ENCODE results near the gene RASAL3. TPM values are rescaled to one million over a fixed set of nuclear protein-coding genes. Genes with fewer than 3 reads are reported as not detected.

The RASAL3 gene
- total RNA-seq, 6 donors from 2014 or later = 7.1 to 48.2 (median 16.7) TPM

- 52 to 70% methylated on average over 15 to 83 of the region's 86 CpGs for WGBS, 2 donors
- H3K27me3 ChIP-seq = peaks cover 0 to 5% (median 0%) of the 10 kb centered on the region in 4 donors
- H3K4me3 ChIP-seq = peak overlapping the region in 3 of 4 donors; percentile 13 to 31 (median 20)
- peak in 1 of 2 donors; percentile 82 for DNase-seq
- no peak for TF ChIP-seq EP300 (IDR thresholded peaks at IDR 0.05)
- H3K27ac ChIP-seq = no peak overlapping the region
- ATAC-seq (ENCODE audit: low FRiP score in 2 of 2) = no peak
- peaks cover 2 to 34% (median 14%) of the 10 kb centered on the region in 4 donors for H3K4me1 ChIP-seq
- peaks cover 0 to 25% (median 9%) of the 10 kb centered on the region in 4 donors for H3K36me3 ChIP-seq
- H3K9me3 ChIP-seq = no peaks in the 10 kb centered on the region
Observed at GRCh38 chr19:15456871-15457700, 7.3 kb downstream of the RASAL3 start.

GRCh38 chr19:15456441-15456840 lies 7.9 kb downstream of the RASAL3 start:
- H3K27me3 ChIP-seq = peaks cover 0 to 5% (median 0%) of the 10 kb centered on the region in 4 donors
- peaks cover 2 to 38% (median 14%) of the 10 kb centered on the region in 4 donors for H3K4me1 ChIP-seq
- H3K4me3 ChIP-seq = no peak overlapping the region
- ATAC-seq (ENCODE audit: low FRiP score in 2 of 2) (no peak), DNase-seq (peak in 1 of 2 donors; percentile 50)
- peaks cover 0 to 25% (median 9%) of the 10 kb centered on the region in 4 donors for H3K36me3 ChIP-seq
- TF ChIP-seq EP300 (IDR thresholded peaks at IDR 0.05) (no peak), POLR2A (IDR thresholded peaks at IDR 0.05) (no peak), CTCF (IDR thresholded peaks at IDR 0.05) (no peak), POLR2AphosphoS5 (IDR thresholded peaks at IDR 0.05) (no peak)
- 60 to 63% methylated on average over 7 to 14 of the region's 14 CpGs for WGBS, 2 donors
- H3K9me3 ChIP-seq = no peaks in the 10 kb centered on the region
- H3K27ac ChIP-seq = no peak overlapping the region

GRCh38 chr19:15455996-15456395 lies 8.3 kb downstream of the RASAL3 start:
- H3K36me3 ChIP-seq = peaks cover 0 to 21% (median 9%) of the 10 kb centered on the region in 4 donors
- H3K27me3 ChIP-seq = peaks cover 0 to 5% (median 0%) of the 10 kb centered on the region in 4 donors
- no peak for TF ChIP-seq POLR2A (IDR thresholded peaks at IDR 0.05)
- no peak for TF ChIP-seq POLR2AphosphoS5 (IDR thresholded peaks at IDR 0.05)
- no peak for TF ChIP-seq CTCF (IDR thresholded peaks at IDR 0.05)
- no peak for TF ChIP-seq EP300 (IDR thresholded peaks at IDR 0.05)
- no peaks in the 10 kb centered on the region for H3K9me3 ChIP-seq
- WGBS, 2 donors = 91 to 93% methylated on average over 7 to 9 of the region's 9 CpGs
- ATAC-seq (ENCODE audit: low FRiP score in 2 of 2) (no peak), DNase-seq (no peak)
- peaks cover 2 to 38% (median 14%) of the 10 kb centered on the region in 4 donors for H3K4me1 ChIP-seq
- H3K4me3 ChIP-seq = no peak overlapping the region
- no peak overlapping the region for H3K27ac ChIP-seq

GRCh38 chr19:15453906-15454860 lies 10.2 kb downstream of the RASAL3 start:
- peak in 1 of 2 donors; percentile 56 for DNase-seq
- Histone ChIP-seq H3K27ac (no peak overlapping the region), H3K27me3 (peaks cover 0 to 5% (median 0%) of the 10 kb centered on the region in 4 donors), H3K9me3 (no peaks in the 10 kb centered on the region), H3K36me3 (peaks cover 0 to 14% (median 7%) of the 10 kb centered on the region in 4 donors), H3K4me1 (peaks cover 4 to 46% (median 17%) of the 10 kb centered on the region in 4 donors), H3K4me3 (no peak overlapping the region)
- 85 to 88% methylated on average over 11 to 17 of the region's 17 CpGs for WGBS, 2 donors
- no peak for ATAC-seq (ENCODE audit: low FRiP score in 2 of 2)
- TF ChIP-seq POLR2A (IDR thresholded peaks at IDR 0.05) (no peak), EP300 (IDR thresholded peaks at IDR 0.05) (no peak), POLR2AphosphoS5 (IDR thresholded peaks at IDR 0.05) (no peak)

GRCh38 chr19:15453091-15453578 lies 11.2 kb downstream of the RASAL3 start:
- H3K27ac ChIP-seq = peak overlapping the region in 2 of 4 donors; percentile 50 to 61
- WGBS, 2 donors = 65 to 68% methylated on average over 10 to 44 of the region's 44 CpGs
- peak in 1 of 2 donors; percentile 14 for ATAC-seq (ENCODE audit: low FRiP score in 2 of 2)

More at GRCh38 chr19:15453091-15453578, 11.2 kb downstream of the RASAL3 start:
- H3K36me3 ChIP-seq = peaks cover 0 to 12% (median 7%) of the 10 kb centered on the region in 4 donors
- peaks cover 10 to 54% (median 24%) of the 10 kb centered on the region in 4 donors for H3K4me1 ChIP-seq
- H3K4me3 ChIP-seq = peak overlapping the region; percentile 14 to 53 (median 42)
- H3K9me3 ChIP-seq = no peaks in the 10 kb centered on the region
- DNase-seq = peak in 1 of 2 donors; percentile 89
- peaks cover 0 to 5% (median 0%) of the 10 kb centered on the region in 4 donors for H3K27me3 ChIP-seq
- TF ChIP-seq POLR2AphosphoS5 (IDR thresholded peaks at IDR 0.05) (no peak), POLR2A (IDR thresholded peaks at IDR 0.05) (no peak), CTCF (IDR thresholded peaks at IDR 0.05) (peak in 5 of 6 experiments; percentile 22 to 52 (median 35)), EP300 (IDR thresholded peaks at IDR 0.05) (no peak)

Data from upper lobe of left lung (tissue), 6 donors.